RWPE1 (cell line): ENCODE results near the gene SPTBN1.

ENCODE experiments used
- CTCF ChIA-PET: fragments of 350-600 bp; sonication (Branson Sonifier 250); formaldehyde crosslinking; extraction: SDS; loops from one replicate; lab custom pipeline; 2021; lab: Yijun Ruan, JAX
- POLR2A ChIA-PET: fragments of 400-600 bp; formaldehyde crosslinking; extraction: SDS; loops from one replicate; lab custom pipeline; 2020; ENCODE audit warnings: antibody characterized with exemption; ENCODE audit not compliant: low non-redundant PET; lab: Yijun Ruan, JAX
- DNase-seq: peaks from one replicate; pipeline ENCODE4 v3.0.0; 2012; ENCODE audit warnings: low spot score
- H3K27ac ChIP-seq: fragments of 450-650 bp; 2 replicates; pipeline ENCODE4 v1.5.1; 2017
- TF ChIP-seq, protein P1 (sequence below): fragments of 450-650 bp; conservative IDR thresholded peaks from 2 replicates; pipeline ENCODE4 v1.5.1; 2017; ENCODE audit warnings: low read depth, mild to moderate bottlenecking

Gene SPTBN1

DNA sequence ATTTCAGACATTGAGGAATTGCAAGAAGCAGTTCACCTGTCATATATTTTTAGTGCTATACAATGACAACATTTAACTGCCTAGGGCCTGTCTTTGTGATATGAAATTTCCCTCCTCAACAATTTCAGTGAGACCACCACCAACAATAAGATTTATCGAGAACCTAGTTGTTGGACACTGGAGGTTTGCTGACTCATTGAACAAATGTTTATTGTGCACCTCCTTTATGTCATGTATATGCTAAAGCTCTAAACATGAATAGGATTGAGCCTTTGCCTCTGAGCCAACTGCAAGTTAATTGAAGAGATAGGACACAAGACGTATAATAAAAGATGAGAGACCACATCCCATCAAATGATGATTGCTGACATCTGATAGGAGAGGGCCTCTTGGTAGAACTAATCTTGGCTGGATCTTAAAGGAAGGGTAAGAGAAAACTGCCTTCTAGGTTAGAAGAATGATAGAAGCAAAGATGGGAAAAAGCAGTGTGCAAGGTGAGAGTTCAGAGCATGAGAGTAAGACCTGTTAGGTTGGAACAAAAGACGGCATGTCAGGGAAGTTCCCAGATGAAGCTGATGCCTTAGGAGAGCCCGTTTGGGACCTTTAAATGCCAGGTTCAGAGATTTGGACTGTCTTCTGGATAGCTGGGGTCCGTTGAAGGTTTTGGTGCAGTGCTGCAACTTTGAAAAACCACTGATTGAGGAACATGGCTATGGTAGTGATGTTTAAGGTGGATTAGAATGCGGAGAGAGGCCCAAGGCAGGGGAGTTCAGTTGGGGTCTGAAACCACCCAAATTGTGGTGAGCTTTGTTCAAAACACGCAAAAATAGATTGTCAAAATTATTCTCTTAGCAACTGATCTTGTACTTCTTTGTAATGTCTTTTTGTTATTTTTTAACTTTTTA lies 134.3 kb downstream of the SPTBN1 start:
- H3K27ac ChIP-seq, result no peak overlapping the region
- TF ChIP-seq, protein P1, sequence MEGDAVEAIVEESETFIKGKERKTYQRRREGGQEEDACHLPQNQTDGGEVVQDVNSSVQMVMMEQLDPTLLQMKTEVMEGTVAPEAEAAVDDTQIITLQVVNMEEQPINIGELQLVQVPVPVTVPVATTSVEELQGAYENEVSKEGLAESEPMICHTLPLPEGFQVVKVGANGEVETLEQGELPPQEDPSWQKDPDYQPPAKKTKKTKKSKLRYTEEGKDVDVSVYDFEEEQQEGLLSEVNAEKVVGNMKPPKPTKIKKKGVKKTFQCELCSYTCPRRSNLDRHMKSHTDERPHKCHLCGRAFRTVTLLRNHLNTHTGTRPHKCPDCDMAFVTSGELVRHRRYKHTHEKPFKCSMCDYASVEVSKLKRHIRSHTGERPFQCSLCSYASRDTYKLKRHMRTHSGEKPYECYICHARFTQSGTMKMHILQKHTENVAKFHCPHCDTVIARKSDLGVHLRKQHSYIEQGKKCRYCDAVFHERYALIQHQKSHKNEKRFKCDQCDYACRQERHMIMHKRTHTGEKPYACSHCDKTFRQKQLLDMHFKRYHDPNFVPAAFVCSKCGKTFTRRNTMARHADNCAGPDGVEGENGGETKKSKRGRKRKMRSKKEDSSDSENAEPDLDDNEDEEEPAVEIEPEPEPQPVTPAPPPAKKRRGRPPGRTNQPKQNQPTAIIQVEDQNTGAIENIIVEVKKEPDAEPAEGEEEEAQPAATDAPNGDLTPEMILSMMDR, result no peak
- POLR2A ChIA-PET, result no interaction called here
- DNase-seq, result no peak
- CTCF ChIA-PET, result interaction anchor here (0.7 kb wide), 1 partner anchor 678 kb away, joined by 3 read pairs; no protein-coding TSS in a partner anchor

DNA sequence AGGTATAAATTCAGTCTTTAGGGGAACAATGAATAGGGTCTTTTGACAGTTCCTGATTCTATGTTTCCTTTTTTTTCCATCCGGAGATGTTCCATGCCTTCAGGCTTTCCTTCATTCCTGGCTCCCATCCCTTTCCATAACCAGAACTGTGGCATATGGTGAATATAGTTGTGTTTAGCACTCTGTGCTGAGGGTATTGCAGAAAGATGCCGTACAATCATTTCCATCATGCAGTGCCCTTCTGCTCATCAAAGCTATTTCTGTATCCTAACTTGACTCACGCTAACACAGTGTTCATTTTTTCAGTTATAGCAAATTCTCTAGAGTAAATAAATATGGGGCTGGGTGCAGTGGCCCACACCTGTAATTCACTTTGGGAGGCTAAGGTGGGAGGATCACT lies 135.4 kb downstream of the SPTBN1 start:
- ChIA-PET CTCF (interaction anchor here (0.7 kb wide), 2 partner anchors 585 to 679 kb away, joined by 3 to 5 read pairs; no protein-coding TSS in a partner anchor), POLR2A (no interaction called here)
- H3K27ac ChIP-seq, result no peak overlapping the region
- TF ChIP-seq, protein P1, result no peak
- DNase-seq, result no peak

DNA sequence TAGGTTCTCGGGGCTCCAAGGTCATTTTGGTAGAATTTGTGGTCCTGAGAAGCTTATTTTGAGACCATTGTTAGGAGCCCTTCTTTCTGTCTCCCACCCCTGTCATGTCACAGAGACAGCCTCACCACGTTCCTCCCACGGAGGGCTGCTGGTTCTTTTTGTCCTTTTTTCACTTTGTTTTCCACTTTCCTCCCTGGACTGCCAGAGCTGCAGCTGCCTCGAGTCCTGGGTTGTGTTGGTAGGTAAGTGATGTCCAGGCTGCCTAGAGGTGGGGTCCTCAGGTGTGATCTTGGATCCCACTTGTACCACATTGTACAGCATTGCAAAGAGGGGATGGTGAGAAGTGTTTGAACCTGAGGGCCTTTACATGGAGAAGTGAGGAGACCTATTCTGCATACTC lies 137.1 kb downstream of the SPTBN1 start:
- no peak for DNase-seq
- ChIA-PET POLR2A (no interaction called here), CTCF (no interaction called here)
- TF ChIP-seq, protein P1, result no peak
- H3K27ac ChIP-seq, result no peak overlapping the region

DNA sequence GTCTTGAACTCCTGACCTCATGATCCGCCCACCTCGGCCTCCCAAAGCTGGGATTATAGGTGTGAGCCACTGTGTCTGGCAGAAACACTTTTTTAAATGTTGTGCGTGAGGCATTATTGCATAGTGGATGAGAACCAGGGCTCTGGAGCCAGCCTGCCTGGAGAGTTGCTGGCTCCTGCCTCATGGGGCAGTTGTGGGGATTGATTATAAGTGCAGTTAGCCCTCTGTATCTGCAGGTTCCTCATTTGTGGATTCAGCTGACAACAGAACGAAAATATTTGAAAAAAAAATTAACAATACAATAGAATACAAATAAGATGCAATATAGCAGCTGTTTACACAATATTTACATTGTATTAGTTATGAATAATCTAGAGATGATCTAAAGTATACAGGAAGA lies 137.9 kb downstream of the SPTBN1 start:
- TF ChIP-seq, protein P1, result no peak
- POLR2A ChIA-PET, result no interaction called here
- CTCF ChIA-PET, result no interaction called here
- no peak for DNase-seq
- no peak overlapping the region for H3K27ac ChIP-seq

DNA sequence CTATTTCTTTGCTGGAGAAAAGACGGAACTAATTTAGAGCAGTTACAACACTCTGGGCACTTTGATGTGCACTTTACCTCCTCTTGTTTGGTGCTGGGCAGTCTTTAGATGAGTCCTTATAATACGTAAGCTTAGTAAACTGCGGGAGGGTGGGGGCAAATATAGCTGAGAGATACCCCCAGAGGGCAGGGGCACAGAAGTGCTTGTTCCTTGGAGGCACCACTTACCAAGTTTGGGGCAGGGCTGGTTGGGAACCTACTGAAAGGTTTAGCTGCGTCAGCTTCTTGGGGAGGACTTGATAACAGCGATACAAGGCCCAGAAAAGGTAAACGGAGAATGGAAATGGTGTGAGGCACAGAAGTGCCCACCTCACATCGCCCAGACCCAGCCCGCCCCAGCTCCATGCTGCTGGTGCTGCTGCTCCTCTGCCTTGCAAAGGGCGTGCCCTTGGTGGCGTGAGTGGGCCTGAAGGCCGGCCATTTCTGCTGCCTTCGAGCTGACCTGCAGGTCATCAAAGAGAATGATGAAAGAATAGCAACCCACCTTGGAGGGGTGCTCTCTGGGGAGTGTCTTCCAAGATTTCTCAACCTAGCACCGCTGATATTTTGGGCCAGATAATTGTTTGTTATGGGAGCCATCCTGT lies 139.2 kb downstream of the SPTBN1 start:
- DNase-seq, result no peak
- TF ChIP-seq, protein P1, result no peak
- CTCF ChIA-PET, result interaction anchor here (0.6 kb wide), 1 partner anchor 892 kb away, joined by 3 read pairs; no protein-coding TSS in a partner anchor
- peak overlapping the region; percentile 47; the same call in 1 of the 2 replicates for H3K27ac ChIP-seq
- POLR2A ChIA-PET, result interaction anchor here (0.6 kb wide), 1 partner anchor 20 kb away, joined by 4 read pairs; no protein-coding TSS in a partner anchor
